A549 (cell line): ENCODE measurements around the gene PLXNB2. TPM values are rescaled to one million over a fixed set of nuclear protein-coding genes. Genes with fewer than 3 reads are reported as not detected.

Experiments used
- ATAC-seq, 2 experiments: fragments of 200-7000 bp in 1 of 2; fragments of >200 bp in 1 of 2; cut with Nextera tagmentation in 1 of 2; cut with Tn5 transposase in 1 of 2; 3 replicates each; pipeline versions ENCODE4 v1.8.0 to v1.9.1; 2018 to 2020; ENCODE audit warnings: mild to moderate bottlenecking in 1 of 2, moderate library complexity in 1 of 2
- CTCF ChIA-PET: fragments of 300-600 bp; sonication (Branson Sonifier 250); formaldehyde crosslinking; extraction: SDS; loops from one replicate; lab custom pipeline; 2021; ENCODE audit warnings: antibody characterized with exemption, inconsistent platforms; lab: Yijun Ruan, JAX
- POLR2A ChIA-PET: fragments of 350-600 bp; formaldehyde crosslinking; extraction: SDS; loops from one replicate; lab custom pipeline; 2021; ENCODE audit warnings: antibody characterized with exemption, inconsistent platforms; lab: Yijun Ruan, JAX
- DNase-seq, 2 experiments: peaks; one replicate each; pipeline versions ENCODE4 v3.0.0 to v3.0.0-alpha.2; 2011 to 2016; ENCODE audit warnings: low read depth in 1 of 2, low spot score in 1 of 2
- FAIRE-seq: peaks from 2 replicates; lab custom pipeline; 2011; peaks lifted over from hg19 to GRCh38; lab: Jason Lieb, UNC
- H3K27ac ChIP-seq, 2 experiments: fragments of >200 bp; sonication (Bioruptor Twin); formaldehyde crosslinking; 3 replicates each; pipeline ENCODE4 v1.5.1; 2016 to 2017
- H3K4me1 ChIP-seq: fragments of >200 bp; sonication (Bioruptor Twin); formaldehyde crosslinking; 3 replicates; pipeline ENCODE4 v1.6.1; 2016
- H3K4me2 ChIP-seq: fragments of >200 bp; sonication (Bioruptor Twin); formaldehyde crosslinking; 3 replicates; pipeline ENCODE4 v1.6.1; 2016
- H3K4me3 ChIP-seq: fragments of >200 bp; sonication (Bioruptor Twin); formaldehyde crosslinking; 3 replicates; pipeline ENCODE4 v1.5.1; 2016
- H3K9me3 ChIP-seq: fragments of >200 bp; sonication (Bioruptor Twin); formaldehyde crosslinking; 3 replicates; pipeline ENCODE4 v1.6.1; 2016
- ATOH8 ChIP-seq: fragments of 250-450 bp; sonication (Bioruptor Pico); IDR thresholded peaks from 2 replicates; pipeline ENCODE4 v1.5.0; 2020; ENCODE audit warnings: low read depth, mild to moderate bottlenecking, moderate library complexity
- BCL3 ChIP-seq: fragments of >200 bp; sonication (Bioruptor Twin); formaldehyde crosslinking; IDR thresholded peaks from 3 replicates; pipeline ENCODE4 v1.6.1; 2016
- CBX2 ChIP-seq: fragments of 200-600 bp; sonication (generic); IDR thresholded peaks from 2 replicates; pipeline ENCODE4 v1.6.1; 2016; ENCODE audit warnings: low read depth, mild to moderate bottlenecking, borderline replicate concordance
- CBX8 ChIP-seq: fragments of 200-600 bp; sonication (generic); IDR thresholded peaks from 2 replicates; pipeline ENCODE4 v1.6.1; 2016
- CTCF ChIP-seq: fragments of >200 bp; sonication (Bioruptor Twin); formaldehyde crosslinking; IDR thresholded peaks from 3 replicates; pipeline ENCODE4 v1.5.1; 2016
- E2F6 ChIP-seq: IDR thresholded peaks from 2 replicates; pipeline ENCODE4 v1.6.1; 2012; ENCODE audit warnings: low read depth, borderline replicate concordance
- EHF ChIP-seq: fragments of 250-450 bp; sonication (Bioruptor Pico); IDR thresholded peaks from 2 replicates; pipeline ENCODE4 v1.5.0; 2020; ENCODE audit warnings: mild to moderate bottlenecking
- EHMT2 ChIP-seq: fragments of 200-600 bp; sonication (generic); IDR thresholded peaks from 2 replicates; pipeline ENCODE4 v1.6.1; 2016; ENCODE audit warnings: antibody characterized with exemption, low read depth, mild to moderate bottlenecking, moderate library complexity
- ESRRA ChIP-seq: fragments of 150-350 bp; IDR thresholded peaks from 2 replicates; pipeline ENCODE4 v1.6.1; 2014; ENCODE audit warnings: mild to moderate bottlenecking, low read length, borderline replicate concordance
- GATA3 ChIP-seq: IDR thresholded peaks from 2 replicates; pipeline ENCODE4 v1.6.1; 2012; ENCODE audit warnings: borderline replicate concordance
- HDAC2 ChIP-seq: fragments of 200-600 bp; sonication (generic); IDR thresholded peaks from 2 replicates; pipeline ENCODE4 v1.6.1; 2016
- HES2 ChIP-seq: fragments of >200 bp; sonication (Bioruptor Twin); formaldehyde crosslinking; IDR thresholded peaks from 2 replicates; pipeline ENCODE4 v1.6.1; 2016
- HMGXB4 ChIP-seq: fragments of 250-450 bp; sonication (Bioruptor Pico); IDR thresholded peaks from 2 replicates; pipeline ENCODE4 v1.5.0; 2021; ENCODE audit warnings: mild to moderate bottlenecking, moderate library complexity, borderline replicate concordance
- JUN ChIP-seq, 2 experiments: fragments of >200 bp; sonication (Bioruptor Twin); formaldehyde crosslinking; IDR thresholded peaks; 2 replicates in 1 of 2; 3 replicates in 1 of 2; pipeline ENCODE4 v1.6.1; 2016 to 2017
- JUNB ChIP-seq: fragments of >200 bp; sonication (Bioruptor Twin); formaldehyde crosslinking; IDR thresholded peaks from 2 replicates; pipeline ENCODE4 v1.6.1; 2016
- KDM1A ChIP-seq: fragments of 200-600 bp; sonication (generic); IDR thresholded peaks from 2 replicates; pipeline ENCODE4 v1.6.1; 2016; ENCODE audit warnings: low read depth, mild to moderate bottlenecking
- MAFK ChIP-seq: fragments of 450-650 bp; IDR thresholded peaks from 2 replicates; pipeline ENCODE4 v1.6.1; 2014; ENCODE audit not compliant: partially characterized antibody
- PBX3 ChIP-seq: IDR thresholded peaks from 2 replicates; pipeline ENCODE4 v1.6.1; 2012
- POLR2A ChIP-seq: IDR thresholded peaks from 2 replicates; pipeline ENCODE4 v1.6.1; 2012; ENCODE audit warnings: mild to moderate bottlenecking, low read length
- RAD21 ChIP-seq, 2 experiments: fragments of >200 bp in 1 of 2; sonication (Bioruptor Twin) in 1 of 2; formaldehyde crosslinking in 1 of 2; IDR thresholded peaks in 1 of 2; conservative IDR thresholded peaks in 1 of 2; 2 replicates in 1 of 2; 3 replicates in 1 of 2; pipeline ENCODE4 v1.6.1; 2012 to 2018; ENCODE audit warnings: inconsistent platforms in 1 of 2
- TFCP2L1 ChIP-seq: fragments of 250-450 bp; sonication (Bioruptor Pico); IDR thresholded peaks from 2 replicates; pipeline ENCODE4 v1.5.0; 2021; ENCODE audit warnings: mild to moderate bottlenecking
- ZC3H11A ChIP-seq: fragments of 450-650 bp; IDR thresholded peaks from 2 replicates; pipeline ENCODE4 v1.6.1; 2014; ENCODE audit warnings: antibody characterized with exemption, mild to moderate bottlenecking
- ZNF302 ChIP-seq: fragments of 250-450 bp; sonication (Bioruptor Pico); IDR thresholded peaks from 2 replicates; pipeline ENCODE4 v1.9.0; 2021; ENCODE audit warnings: inconsistent platforms, mild to moderate bottlenecking, moderate library complexity
- WGBS: methylation state at CpG from one replicate; pipeline ENCODE4 v1.1.6; 2017; ENCODE audit errors: missing lambda C conversion rate; 5-methylcytosine and 5-hydroxymethylcytosine counted together
- polyA plus RNA-seq, 4 experiments: library from polyadenylated mRNA; depleted of rRNA in 3 of 4; stranded (reverse); fragments of >200 nt; fragmentation: RNase III in 1 of 4; extraction: RNeasy Plus Mini Kit Qiagen cat#74134 plus additional on column Dnase treatment in 1 of 4; gene quantifications; 2 replicates in 3 of 4; 3 replicates in 1 of 4; pipeline ENCODE4 v1.2.3, GENCODE V29; 2011 to 2017

Gene PLXNB2
- polyA plus RNA-seq, 2 of the 4 experiments (the other 2 are of a cell fraction): 24.6 to 64.4 TPM

GRCh38 chr22:50236731-50237409 lies 70.6 kb downstream of the PLXNB2 start:
- FAIRE-seq: no peak
- peaks cover 7% of the 10 kb centered on the region; the same call in 2 of the 3 replicates for H3K4me1 ChIP-seq
- TF ChIP-seq ZNF302 (CRISPR knock-in tag) (no peak), EHF (CRISPR knock-in tag) (no peak), CTCF (peak; percentile 36; the same call in 2 of the 3 replicates), ESRRA (no peak), HES2 (no peak), RAD21 (conservative IDR thresholded peaks at IDR 0.05 in 1 of 2, IDR thresholded peaks at IDR 0.05 in 1 of 2) (peak; percentile 24 to 27; a peak in 1 of 5 replicates), MAFK (peak; percentile 37), CBX2 (no peak)
- TF ChIP-seq, all 56 proteins: peak for 3
- Histone ChIP-seq H3K9me3 (no peaks in the 10 kb centered on the region), H3K4me2 (no peak overlapping the region), H3K27ac (no peak overlapping the region), H3K4me3 (no peak overlapping the region)
- ChIA-PET CTCF (interaction anchor here (0.5 to 2.7 kb wide), 11 partner anchors 9 to 306 kb away, joined by 3 to 25 read pairs (median 4); partner anchors contain the start of gene HDAC10), POLR2A (no interaction called here)
- 59% methylated on average over 11 of the region's 11 CpGs for WGBS
- DNase-seq (peak; percentile 25 to 36), ATAC-seq (peak; percentile 69 to 70; a peak in 4 of 6 replicates)

- WGBS: 92% methylated on average over 5 of the region's 18 CpGs
- Histone ChIP-seq H3K4me2 (no peak overlapping the region), H3K9me3 (no peaks in the 10 kb centered on the region), H3K27ac (no peak overlapping the region), H3K4me1 (no peaks in the 10 kb centered on the region), H3K4me3 (no peak overlapping the region)
- DNase-seq: no peak
- ChIA-PET POLR2A (no interaction called here), CTCF (interaction anchor here (1.1 to 3.9 kb wide), 3 partner anchors 8 to 112 kb away, joined by 3 to 19 read pairs (median 4); no protein-coding TSS in a partner anchor)
- TF ChIP-seq EHMT2 (no peak), CTCF (no peak), BCL3 (no peak), ZC3H11A (no peak), GATA3 (no peak), CBX8 (no peak), PBX3 (no peak), POLR2A (no peak), HES2 (no peak), E2F6 (no peak), TFCP2L1 (CRISPR knock-in tag) (no peak), HMGXB4 (CRISPR knock-in tag) (no peak), KDM1A (no peak), ATOH8 (CRISPR knock-in tag) (no peak), RAD21 (conservative IDR thresholded peaks at IDR 0.05 in 1 of 2, IDR thresholded peaks at IDR 0.05 in 1 of 2) (no peak), JUN (IDR thresholded peaks at IDR 0.05) (no peak), JUNB (no peak), HDAC2 (no peak)
- TF ChIP-seq, all 56 proteins: peak for 0
- ATAC-seq (no peak), FAIRE-seq (no peak)
These were observed 74.2 kb downstream of the PLXNB2 start for GRCh38 chr22:50233223-50233622.
